Measurements from ENCODE around the gene NALCN. TPM values are rescaled to one million over a fixed set of nuclear protein-coding genes. Genes with fewer than 3 reads are reported as not detected.

NALCN gene
- total and polyA plus RNA-seq, 10 of the 15 experiments (the other 5 are each of a cell fraction or from before 2014, with no cell fraction given): under 0.01 TPM; not detected in 9

DNA sequence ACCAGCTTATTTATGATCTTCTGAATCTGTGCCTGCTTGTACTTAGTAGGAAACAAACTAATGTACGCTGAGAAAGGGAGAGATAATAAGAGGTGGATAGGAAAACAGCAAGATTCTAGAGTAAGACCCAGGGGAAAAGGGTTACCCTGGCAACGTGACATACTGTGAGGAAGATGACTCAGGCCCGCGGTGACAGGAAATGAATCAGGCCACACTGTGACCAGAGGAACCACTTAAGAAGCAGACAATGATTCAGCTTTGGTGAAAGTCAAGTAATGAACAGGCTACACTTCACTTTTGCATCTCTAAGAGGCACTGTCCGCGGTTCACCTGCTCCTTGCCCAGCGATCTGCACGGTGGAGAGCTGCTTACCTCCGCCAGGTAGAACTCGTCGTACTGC, 158.2 kb downstream of the NALCN start (continued):
- TF ChIP-seq, protein P1, sequence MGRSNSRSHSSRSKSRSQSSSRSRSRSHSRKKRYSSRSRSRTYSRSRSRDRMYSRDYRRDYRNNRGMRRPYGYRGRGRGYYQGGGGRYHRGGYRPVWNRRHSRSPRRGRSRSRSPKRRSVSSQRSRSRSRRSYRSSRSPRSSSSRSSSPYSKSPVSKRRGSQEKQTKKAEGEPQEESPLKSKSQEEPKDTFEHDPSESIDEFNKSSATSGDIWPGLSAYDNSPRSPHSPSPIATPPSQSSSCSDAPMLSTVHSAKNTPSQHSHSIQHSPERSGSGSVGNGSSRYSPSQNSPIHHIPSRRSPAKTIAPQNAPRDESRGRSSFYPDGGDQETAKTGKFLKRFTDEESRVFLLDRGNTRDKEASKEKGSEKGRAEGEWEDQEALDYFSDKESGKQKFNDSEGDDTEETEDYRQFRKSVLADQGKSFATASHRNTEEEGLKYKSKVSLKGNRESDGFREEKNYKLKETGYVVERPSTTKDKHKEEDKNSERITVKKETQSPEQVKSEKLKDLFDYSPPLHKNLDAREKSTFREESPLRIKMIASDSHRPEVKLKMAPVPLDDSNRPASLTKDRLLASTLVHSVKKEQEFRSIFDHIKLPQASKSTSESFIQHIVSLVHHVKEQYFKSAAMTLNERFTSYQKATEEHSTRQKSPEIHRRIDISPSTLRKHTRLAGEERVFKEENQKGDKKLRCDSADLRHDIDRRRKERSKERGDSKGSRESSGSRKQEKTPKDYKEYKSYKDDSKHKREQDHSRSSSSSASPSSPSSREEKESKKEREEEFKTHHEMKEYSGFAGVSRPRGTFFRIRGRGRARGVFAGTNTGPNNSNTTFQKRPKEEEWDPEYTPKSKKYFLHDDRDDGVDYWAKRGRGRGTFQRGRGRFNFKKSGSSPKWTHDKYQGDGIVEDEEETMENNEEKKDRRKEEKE (IDR thresholded peaks at IDR 0.05): no peak

DNA sequence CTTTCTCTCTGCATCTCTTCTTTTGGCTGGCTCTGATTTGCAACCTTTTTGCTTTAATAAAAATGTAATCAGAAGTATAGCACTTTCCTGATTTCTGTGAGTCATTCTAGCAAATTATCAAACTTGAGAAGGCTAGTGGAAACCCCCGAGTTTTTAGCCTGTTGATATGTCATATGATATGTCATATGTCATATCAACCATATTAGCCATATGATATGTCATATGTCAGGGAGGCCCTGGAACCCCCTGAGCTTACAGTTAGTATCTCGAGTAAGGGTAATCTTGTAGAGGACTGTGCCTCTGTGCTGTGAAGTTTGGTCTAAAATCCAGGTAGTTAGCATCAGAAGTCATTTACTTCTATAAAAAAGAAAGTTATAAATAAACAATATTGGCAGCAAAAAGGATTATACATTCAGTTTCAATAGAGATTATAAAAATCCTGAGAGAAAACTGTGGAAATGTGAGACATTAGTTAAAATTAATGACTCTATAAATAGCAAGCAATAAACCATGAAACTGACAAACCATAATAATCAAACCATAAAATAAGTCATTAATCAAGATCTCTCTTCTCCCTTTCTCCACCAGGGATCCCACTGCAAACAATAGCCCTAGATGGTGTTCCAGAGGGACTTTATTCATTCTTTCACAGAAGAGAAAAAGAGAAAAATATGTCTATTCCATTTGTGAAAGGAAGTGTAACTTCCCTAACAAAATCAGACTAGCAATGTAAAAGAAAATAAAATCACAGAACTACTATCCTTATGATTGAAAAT, 167.4 kb downstream of the NALCN start:
- Histone ChIP-seq H3K9ac (ENCODE audit: control insufficient read depth, insufficient read depth, low read length) (no peak overlapping the region), H3K4me2 (ENCODE audit: control insufficient read depth, insufficient read depth) (no peak overlapping the region), H3K9me3 (replicated peaks; ENCODE audit: control insufficient read depth, insufficient read depth, low read length) (no peaks in the 10 kb centered on the region; the same call in 2 of the 3 replicates), H2AFZ (ENCODE audit: control insufficient read depth, low read depth, low read length) (no peak overlapping the region), H3K4me1 (ENCODE audit: control insufficient read depth, insufficient read depth, low read length) (no peaks in the 10 kb centered on the region), H3K27me3 (replicated peaks in 1 of 2; ENCODE audit: control insufficient read depth in 2 of 2, insufficient read depth in 2 of 2, low read length in 1 of 2) (no peaks in the 10 kb centered on the region), H3K36me3 (ENCODE audit: control insufficient read depth in 2 of 2, insufficient read depth in 2 of 2, low read length in 1 of 2) (no peaks in the 10 kb centered on the region), H3K4me3 (no peak overlapping the region), H4K20me1 (ENCODE audit: control insufficient read depth, insufficient read depth) (no peaks in the 10 kb centered on the region), H3K79me2 (ENCODE audit: control insufficient read depth, insufficient read depth, low read length) (no peaks in the 10 kb centered on the region), H3K27ac (ENCODE audit: control insufficient read depth, insufficient read depth) (no peak overlapping the region)
- in situ Hi-C loops (cut with MboI) (no loop called here), intact Hi-C loops (cut with micrococcal nuclease; ENCODE audit: unreplicated experiment) (no loop called here)
- peak; percentile 64 for ATAC-seq
- ChIA-PET POLR2A (no interaction called here), RAD21 (ENCODE audit: unreplicated experiment) (no interaction called here), SMC1A (ENCODE audit: uncharacterized antibody, unreplicated experiment) (interaction anchor here (0.8 to 1.5 kb wide), 3 partner anchors 9 to 1708 kb away, joined by 3 read pairs; no protein-coding TSS in a partner anchor), CTCF (interaction anchor here (0.7 kb wide), 1 partner anchor 1111 kb away, joined by 3 read pairs; no protein-coding TSS in a partner anchor)
- no peak for DNase-seq (ENCODE audit: low read depth, low spot score)
- 0% methylated on average over 2 of the region's 2 CpGs for WGBS (ENCODE audit: insufficient coverage, insufficient replicate concordance, low lambda C conversion rate, missing lambda C conversion rate)
- no peak for FAIRE-seq
- BruUV-seq (replicated peaks): no TSS peak
- TF ChIP-seq, protein P2, sequence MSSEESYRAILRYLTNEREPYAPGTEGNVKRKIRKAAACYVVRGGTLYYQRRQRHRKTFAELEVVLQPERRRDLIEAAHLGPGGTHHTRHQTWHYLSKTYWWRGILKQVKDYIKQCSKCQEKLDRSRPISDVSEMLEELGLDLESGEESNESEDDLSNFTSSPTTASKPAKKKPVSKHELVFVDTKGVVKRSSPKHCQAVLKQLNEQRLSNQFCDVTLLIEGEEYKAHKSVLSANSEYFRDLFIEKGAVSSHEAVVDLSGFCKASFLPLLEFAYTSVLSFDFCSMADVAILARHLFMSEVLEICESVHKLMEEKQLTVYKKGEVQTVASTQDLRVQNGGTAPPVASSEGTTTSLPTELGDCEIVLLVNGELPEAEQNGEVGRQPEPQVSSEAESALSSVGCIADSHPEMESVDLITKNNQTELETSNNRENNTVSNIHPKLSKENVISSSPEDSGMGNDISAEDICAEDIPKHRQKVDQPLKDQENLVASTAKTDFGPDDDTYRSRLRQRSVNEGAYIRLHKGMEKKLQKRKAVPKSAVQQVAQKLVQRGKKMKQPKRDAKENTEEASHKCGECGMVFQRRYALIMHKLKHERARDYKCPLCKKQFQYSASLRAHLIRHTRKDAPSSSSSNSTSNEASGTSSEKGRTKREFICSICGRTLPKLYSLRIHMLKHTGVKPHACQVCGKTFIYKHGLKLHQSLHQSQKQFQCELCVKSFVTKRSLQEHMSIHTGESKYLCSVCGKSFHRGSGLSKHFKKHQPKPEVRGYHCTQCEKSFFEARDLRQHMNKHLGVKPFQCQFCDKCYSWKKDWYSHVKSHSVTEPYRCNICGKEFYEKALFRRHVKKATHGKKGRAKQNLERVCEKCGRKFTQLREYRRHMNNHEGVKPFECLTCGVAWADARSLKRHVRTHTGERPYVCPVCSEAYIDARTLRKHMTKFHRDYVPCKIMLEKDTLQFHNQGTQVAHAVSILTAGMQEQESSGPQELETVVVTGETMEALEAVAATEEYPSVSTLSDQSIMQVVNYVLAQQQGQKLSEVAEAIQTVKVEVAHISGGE (CRISPR knock-in tag; IDR thresholded peaks at IDR 0.05): no peak
- TF ChIP-seq, protein P3, sequence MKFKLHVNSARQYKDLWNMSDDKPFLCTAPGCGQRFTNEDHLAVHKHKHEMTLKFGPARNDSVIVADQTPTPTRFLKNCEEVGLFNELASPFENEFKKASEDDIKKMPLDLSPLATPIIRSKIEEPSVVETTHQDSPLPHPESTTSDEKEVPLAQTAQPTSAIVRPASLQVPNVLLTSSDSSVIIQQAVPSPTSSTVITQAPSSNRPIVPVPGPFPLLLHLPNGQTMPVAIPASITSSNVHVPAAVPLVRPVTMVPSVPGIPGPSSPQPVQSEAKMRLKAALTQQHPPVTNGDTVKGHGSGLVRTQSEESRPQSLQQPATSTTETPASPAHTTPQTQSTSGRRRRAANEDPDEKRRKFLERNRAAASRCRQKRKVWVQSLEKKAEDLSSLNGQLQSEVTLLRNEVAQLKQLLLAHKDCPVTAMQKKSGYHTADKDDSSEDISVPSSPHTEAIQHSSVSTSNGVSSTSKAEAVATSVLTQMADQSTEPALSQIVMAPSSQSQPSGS (IDR thresholded peaks at IDR 0.05; ENCODE audit: low read length): no peak
- no peak for TF ChIP-seq HDGF (IDR thresholded peaks at IDR 0.05)
- TF ChIP-seq KLF5 (IDR thresholded peaks at IDR 0.05; ENCODE audit: partially characterized antibody): no peak
- TF ChIP-seq, protein P4, sequence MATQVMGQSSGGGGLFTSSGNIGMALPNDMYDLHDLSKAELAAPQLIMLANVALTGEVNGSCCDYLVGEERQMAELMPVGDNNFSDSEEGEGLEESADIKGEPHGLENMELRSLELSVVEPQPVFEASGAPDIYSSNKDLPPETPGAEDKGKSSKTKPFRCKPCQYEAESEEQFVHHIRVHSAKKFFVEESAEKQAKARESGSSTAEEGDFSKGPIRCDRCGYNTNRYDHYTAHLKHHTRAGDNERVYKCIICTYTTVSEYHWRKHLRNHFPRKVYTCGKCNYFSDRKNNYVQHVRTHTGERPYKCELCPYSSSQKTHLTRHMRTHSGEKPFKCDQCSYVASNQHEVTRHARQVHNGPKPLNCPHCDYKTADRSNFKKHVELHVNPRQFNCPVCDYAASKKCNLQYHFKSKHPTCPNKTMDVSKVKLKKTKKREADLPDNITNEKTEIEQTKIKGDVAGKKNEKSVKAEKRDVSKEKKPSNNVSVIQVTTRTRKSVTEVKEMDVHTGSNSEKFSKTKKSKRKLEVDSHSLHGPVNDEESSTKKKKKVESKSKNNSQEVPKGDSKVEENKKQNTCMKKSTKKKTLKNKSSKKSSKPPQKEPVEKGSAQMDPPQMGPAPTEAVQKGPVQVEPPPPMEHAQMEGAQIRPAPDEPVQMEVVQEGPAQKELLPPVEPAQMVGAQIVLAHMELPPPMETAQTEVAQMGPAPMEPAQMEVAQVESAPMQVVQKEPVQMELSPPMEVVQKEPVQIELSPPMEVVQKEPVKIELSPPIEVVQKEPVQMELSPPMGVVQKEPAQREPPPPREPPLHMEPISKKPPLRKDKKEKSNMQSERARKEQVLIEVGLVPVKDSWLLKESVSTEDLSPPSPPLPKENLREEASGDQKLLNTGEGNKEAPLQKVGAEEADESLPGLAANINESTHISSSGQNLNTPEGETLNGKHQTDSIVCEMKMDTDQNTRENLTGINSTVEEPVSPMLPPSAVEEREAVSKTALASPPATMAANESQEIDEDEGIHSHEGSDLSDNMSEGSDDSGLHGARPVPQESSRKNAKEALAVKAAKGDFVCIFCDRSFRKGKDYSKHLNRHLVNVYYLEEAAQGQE (IDR thresholded peaks at IDR 0.05; ENCODE audit: low read depth, low read length): no peak
